Endothelial cell (in vitro differentiated cells): ENCODE results near the gene ZNF682. TPM values are rescaled to one million over a fixed set of nuclear protein-coding genes. Genes with fewer than 3 reads are reported as not detected.
"Not testable (repeated sequence)": the region's sequence is repeated elsewhere in the genome, so short reads cannot be mapped to it uniquely, and the experiment has no call there.

Source experiments
- DNase-seq: peaks from one replicate; pipeline ENCODE4 v3.0.0; 2021; ENCODE audit warnings: low spot score
- H3K27ac Mint-ChIP-seq: one replicate; pipeline ENCODE4 v1.8.0; 2021; ENCODE audit warnings: mixed read lengths, inconsistent platforms; ENCODE audit not compliant: unreplicated experiment
- H3K27me3 Mint-ChIP-seq: one replicate; pipeline ENCODE4 v1.8.0; 2021; ENCODE audit warnings: mild to moderate bottlenecking, moderate library complexity, mixed read lengths, inconsistent platforms; ENCODE audit not compliant: unreplicated experiment
- H3K36me3 Mint-ChIP-seq: one replicate; pipeline ENCODE4 v1.8.0; 2021; ENCODE audit warnings: mild to moderate bottlenecking, low read depth, mixed read lengths, inconsistent platforms; ENCODE audit not compliant: unreplicated experiment
- H3K4me1 Mint-ChIP-seq: one replicate; pipeline ENCODE4 v1.8.0; 2021; ENCODE audit warnings: mild to moderate bottlenecking, mixed read lengths, inconsistent platforms; ENCODE audit not compliant: unreplicated experiment
- H3K4me3 Mint-ChIP-seq: one replicate; pipeline ENCODE4 v1.8.0; 2021; ENCODE audit warnings: mild to moderate bottlenecking, mixed read lengths, inconsistent platforms; ENCODE audit not compliant: unreplicated experiment
- H3K9me3 Mint-ChIP-seq: one replicate; pipeline ENCODE4 v1.8.0; 2021; ENCODE audit warnings: mixed read lengths, inconsistent platforms; ENCODE audit not compliant: unreplicated experiment
- CTCF ChIP-seq: fragments of 200-600 bp; sonication (generic); IDR thresholded peaks from one replicate; pipeline ENCODE4 v1.5.0; 2021; ENCODE audit warnings: antibody characterized with exemption; ENCODE audit not compliant: unreplicated experiment
- total RNA-seq: library from RNA; stranded (reverse); fragmentation: NEBNext Ultra II Directional; extraction: Animal tissue kit (Norgen Biotek cat#: 25700); gene quantifications from one replicate; pipeline ENCODE4 v1.2.1, GENCODE V29; 2021; ENCODE audit not compliant: unreplicated experiment

Gene ZNF682
- total RNA-seq, 1 donor from 2014 or later, result 25.6 TPM

- no peak for TF ChIP-seq CTCF
- H3K27me3 Mint-ChIP-seq, result peaks cover 10% of the 10 kb centered on the region
- H3K36me3 Mint-ChIP-seq, result peaks cover 21% of the 10 kb centered on the region
- H3K4me3 Mint-ChIP-seq, result peak overlapping the region; percentile 40
- no peak overlapping the region for H3K27ac Mint-ChIP-seq
- no peaks in the 10 kb centered on the region for H3K4me1 Mint-ChIP-seq
- peaks cover 29% of the 10 kb centered on the region for H3K9me3 Mint-ChIP-seq
- no peak for DNase-seq
Measured at GRCh38 chr19:19966862-19967261, 72.4 kb downstream of the ZNF682 start.

GRCh38 chr19:19966126-19966525, 73.2 kb downstream of the ZNF682 start:
- H3K36me3 Mint-ChIP-seq, result peaks cover 16% of the 10 kb centered on the region
- H3K27ac Mint-ChIP-seq, H3K4me3 Mint-ChIP-seq, H3K4me1 Mint-ChIP-seq, DNase-seq, H3K27me3 Mint-ChIP-seq: not testable (repeated sequence)
- H3K9me3 Mint-ChIP-seq, result peaks cover 24% of the 10 kb centered on the region

- no peaks in the 10 kb centered on the region for H3K4me1 Mint-ChIP-seq
- peaks cover 18% of the 10 kb centered on the region for H3K9me3 Mint-ChIP-seq
- no peak for TF ChIP-seq CTCF
- no peak for DNase-seq
- peaks cover 16% of the 10 kb centered on the region for H3K36me3 Mint-ChIP-seq
- no peak overlapping the region for H3K27ac Mint-ChIP-seq
- H3K4me3 Mint-ChIP-seq, result no peak overlapping the region
- H3K27me3 Mint-ChIP-seq, result peaks cover 6% of the 10 kb centered on the region
Measured at GRCh38 chr19:19964416-19964815, 74.9 kb downstream of the ZNF682 start.

GRCh38 chr19:19959151-19959799, 80.0 kb downstream of the ZNF682 start:
- not testable (repeated sequence) for H3K4me1 Mint-ChIP-seq, H3K36me3 Mint-ChIP-seq, H3K27ac Mint-ChIP-seq, H3K27me3 Mint-ChIP-seq, H3K9me3 Mint-ChIP-seq, H3K4me3 Mint-ChIP-seq
- DNase-seq, result peak; percentile 80
- peak; percentile 67 for TF ChIP-seq CTCF

GRCh38 chr19:19957766-19958165, 81.5 kb downstream of the ZNF682 start:
- DNase-seq, result not testable (repeated sequence)

GRCh38 chr19:19956434-19957075, 82.8 kb downstream of the ZNF682 start:
- H3K9me3 Mint-ChIP-seq, result no peaks in the 10 kb centered on the region
- H3K4me1 Mint-ChIP-seq, result no peaks in the 10 kb centered on the region
- H3K36me3 Mint-ChIP-seq, result no peaks in the 10 kb centered on the region
- no peak for TF ChIP-seq CTCF
- H3K27ac Mint-ChIP-seq, result no peak overlapping the region
- peaks cover 4% of the 10 kb centered on the region for H3K27me3 Mint-ChIP-seq
- no peak for DNase-seq
- no peak overlapping the region for H3K4me3 Mint-ChIP-seq

More at GRCh38 chr19:19957766-19958165, 81.5 kb downstream of the ZNF682 start:
- H3K4me3 Mint-ChIP-seq, H3K27ac Mint-ChIP-seq, H3K27me3 Mint-ChIP-seq, H3K36me3 Mint-ChIP-seq, H3K4me1 Mint-ChIP-seq, H3K9me3 Mint-ChIP-seq: not testable (repeated sequence)
